Hepatocyte (in vitro differentiated cells): ENCODE data around the gene LDLRAD4.

ENCODE experiments used
- CTCF ChIP-seq: fragments of 200-600 bp; sonication (generic); IDR thresholded peaks from 2 replicates; pipeline ENCODE4 v1.5.1; 2016; ENCODE audit warnings: antibody characterized with exemption, mild to moderate bottlenecking; ENCODE audit not compliant: poor library complexity
- EZH2 ChIP-seq: fragments of 200-600 bp; sonication (generic); IDR thresholded peaks from 2 replicates; pipeline ENCODE4 v1.6.1; 2016; ENCODE audit warnings: antibody characterized with exemption, mild to moderate bottlenecking, borderline replicate concordance
- EZH2phosphoT487 ChIP-seq: fragments of 200-600 bp; sonication (generic); IDR thresholded peaks from one replicate; pipeline ENCODE4 v1.6.1; 2018; ENCODE audit warnings: antibody characterized with exemption, mild to moderate bottlenecking, low read depth, moderate library complexity; ENCODE audit not compliant: unreplicated experiment, severe bottlenecking

GRCh38 chr18:13537022-13537780 lies 318.6 kb downstream of the LDLRAD4 start:
- TF ChIP-seq EZH2, result no peak
- no peak for TF ChIP-seq CTCF
- no peak for TF ChIP-seq EZH2phosphoT487
